Activated naive CD4-positive, alpha-beta T cell treated with anti-CD3 and anti-CD28 coated beads, Interleukin-2, amount 50 U/mL, for 24 hours (primary cell): Measurements from ENCODE around the gene KRTAP20-1.

ENCODE experiments used
- H3K27ac Mint-ChIP-seq: one replicate; pipeline ENCODE4 v1.8.0; 2021; ENCODE audit warnings: mild to moderate bottlenecking, mixed read lengths
- H3K27me3 Mint-ChIP-seq: one replicate; pipeline ENCODE4 v1.8.0; 2021; ENCODE audit warnings: mixed read lengths
- H3K36me3 Mint-ChIP-seq: one replicate; pipeline ENCODE4 v1.8.0; 2021; ENCODE audit warnings: mixed read lengths
- H3K4me1 Mint-ChIP-seq: one replicate; pipeline ENCODE4 v1.8.0; 2021; ENCODE audit warnings: mixed read lengths
- H3K4me3 Mint-ChIP-seq: one replicate; pipeline ENCODE4 v1.8.0; 2021; ENCODE audit warnings: mild to moderate bottlenecking, mixed read lengths
- H3K9me3 Mint-ChIP-seq: one replicate; pipeline ENCODE4 v1.8.0; 2021; ENCODE audit warnings: mixed read lengths

Gene KRTAP20-1

GRCh38 chr21:30625449-30626165, 9.4 kb downstream of the KRTAP20-1 start:
- H3K4me3 Mint-ChIP-seq = no peak overlapping the region
- no peak overlapping the region for H3K27ac Mint-ChIP-seq
- no peaks in the 10 kb centered on the region for H3K27me3 Mint-ChIP-seq
- H3K9me3 Mint-ChIP-seq = no peaks in the 10 kb centered on the region
- no peaks in the 10 kb centered on the region for H3K4me1 Mint-ChIP-seq
- no peaks in the 10 kb centered on the region for H3K36me3 Mint-ChIP-seq

- no peaks in the 10 kb centered on the region for H3K9me3 Mint-ChIP-seq
- H3K27me3 Mint-ChIP-seq = no peaks in the 10 kb centered on the region
- no peak overlapping the region for H3K27ac Mint-ChIP-seq
- H3K4me1 Mint-ChIP-seq = no peaks in the 10 kb centered on the region
- no peaks in the 10 kb centered on the region for H3K36me3 Mint-ChIP-seq
- H3K4me3 Mint-ChIP-seq = no peak overlapping the region
These were observed 11.9 kb downstream of the KRTAP20-1 start for GRCh38 chr21:30628109-30628508.

GRCh38 chr21:30629200-30629599, 13.0 kb downstream of the KRTAP20-1 start:
- Mint-ChIP-seq H3K36me3 (no peaks in the 10 kb centered on the region), H3K4me1 (no peaks in the 10 kb centered on the region)

GRCh38 chr21:30634906-30635305, 18.7 kb downstream of the KRTAP20-1 start, which contains the start of gene KRTAP20-2:
KRTAP20-2 (plus strand) TSS chr21:30635206; CDS start chr21:30635264, 58 bp downstream.
- H3K27me3 Mint-ChIP-seq = no peaks in the 10 kb centered on the region
- H3K27ac Mint-ChIP-seq = no peak within 1 kb of the TSS
- no peak within 1 kb of the TSS for H3K4me3 Mint-ChIP-seq
- H3K4me1 Mint-ChIP-seq = no peaks in the 10 kb centered on the region
- no peaks in the 10 kb centered on the region for H3K9me3 Mint-ChIP-seq
- H3K36me3 Mint-ChIP-seq = no peaks in the 10 kb centered on the region

More at GRCh38 chr21:30629200-30629599, 13.0 kb downstream of the KRTAP20-1 start:
- no peak overlapping the region for H3K4me3 Mint-ChIP-seq
- no peaks in the 10 kb centered on the region for H3K27me3 Mint-ChIP-seq
- H3K27ac Mint-ChIP-seq = no peak overlapping the region
- no peaks in the 10 kb centered on the region for H3K9me3 Mint-ChIP-seq

GRCh38 chr21:30638686-30639085, 22.5 kb downstream of the KRTAP20-1 start:
- H3K27ac Mint-ChIP-seq = no peak overlapping the region
- peaks cover 3% of the 10 kb centered on the region for H3K27me3 Mint-ChIP-seq
- H3K4me3 Mint-ChIP-seq = no peak overlapping the region
- no peaks in the 10 kb centered on the region for H3K9me3 Mint-ChIP-seq
- H3K36me3 Mint-ChIP-seq = no peaks in the 10 kb centered on the region
- no peaks in the 10 kb centered on the region for H3K4me1 Mint-ChIP-seq

- no peaks in the 10 kb centered on the region for H3K36me3 Mint-ChIP-seq
- H3K27me3 Mint-ChIP-seq = peaks cover 6% of the 10 kb centered on the region
- H3K27ac Mint-ChIP-seq = no peak within 1 kb of the TSS
- H3K9me3 Mint-ChIP-seq = no peaks in the 10 kb centered on the region
- no peak within 1 kb of the TSS for H3K4me3 Mint-ChIP-seq
- H3K4me1 Mint-ChIP-seq = no peaks in the 10 kb centered on the region
These were observed 26.3 kb downstream of the KRTAP20-1 start, which contains the start of gene KRTAP20-3 for GRCh38 chr21:30642564-30642963. KRTAP20-3 (plus strand) TSS chr21:30642864.

GRCh38 chr21:30646904-30647414, 30.7 kb downstream of the KRTAP20-1 start:
- H3K36me3 Mint-ChIP-seq = no peaks in the 10 kb centered on the region
- H3K27ac Mint-ChIP-seq = no peak overlapping the region
- peaks cover 3% of the 10 kb centered on the region for H3K27me3 Mint-ChIP-seq
- H3K9me3 Mint-ChIP-seq = no peaks in the 10 kb centered on the region
- H3K4me1 Mint-ChIP-seq = no peaks in the 10 kb centered on the region
- H3K4me3 Mint-ChIP-seq = no peak overlapping the region

GRCh38 chr21:30652891-30653290, 36.7 kb downstream of the KRTAP20-1 start:
- Mint-ChIP-seq H3K9me3 (peaks cover 4% of the 10 kb centered on the region), H3K27me3 (no peaks in the 10 kb centered on the region), H3K36me3 (no peaks in the 10 kb centered on the region), H3K27ac (no peak overlapping the region), H3K4me1 (no peaks in the 10 kb centered on the region), H3K4me3 (no peak overlapping the region)
